GM20431 (cell line): Measurements from ENCODE around the gene PLA2G4E.

Source experiments
- in situ Hi-C: fragments of 300-500 bp; cut with MseI, MboI; formaldehyde crosslinking; loops from one replicate; pipeline ENCODE4 v1.15.0; 2020; ENCODE audit warnings: low sequenced_read_pairs; ENCODE audit not compliant: unreplicated experiment

The PLA2G4E gene

GRCh38 chr15:41945221-41945620, 75.6 kb downstream of the PLA2G4E start:
- in situ Hi-C loops, result no loop called here

DNA sequence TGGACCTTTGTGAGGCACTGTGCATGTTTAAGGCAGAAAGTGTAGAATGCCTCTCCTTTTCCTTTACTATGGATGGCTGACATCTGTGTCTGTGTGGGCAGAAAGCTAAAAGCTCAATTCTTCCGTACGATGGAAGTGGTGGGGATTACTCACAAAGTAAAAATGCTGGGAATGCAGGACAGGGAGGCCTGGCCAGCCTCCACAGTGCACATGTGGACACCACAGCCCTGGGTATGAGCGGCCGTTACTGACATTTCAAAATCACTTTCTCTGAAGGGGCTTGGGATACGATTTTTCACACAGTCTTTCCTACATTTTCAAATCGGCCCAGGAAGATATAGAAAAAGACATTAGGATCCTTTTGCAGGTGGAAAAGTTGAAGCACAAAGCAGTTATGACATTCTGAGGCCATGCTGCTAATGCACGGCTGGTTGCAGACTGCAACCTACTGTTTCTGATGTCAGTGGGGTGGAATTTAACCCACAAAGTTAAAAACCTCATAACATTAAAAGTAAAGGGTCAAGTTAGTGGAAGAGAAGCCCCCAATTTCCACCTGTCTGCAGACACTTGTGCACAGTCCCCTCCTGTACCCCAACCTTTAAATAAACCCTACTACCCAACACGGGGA, 76.4 kb downstream of the PLA2G4E start:
- in situ Hi-C loops, result no loop called here

DNA sequence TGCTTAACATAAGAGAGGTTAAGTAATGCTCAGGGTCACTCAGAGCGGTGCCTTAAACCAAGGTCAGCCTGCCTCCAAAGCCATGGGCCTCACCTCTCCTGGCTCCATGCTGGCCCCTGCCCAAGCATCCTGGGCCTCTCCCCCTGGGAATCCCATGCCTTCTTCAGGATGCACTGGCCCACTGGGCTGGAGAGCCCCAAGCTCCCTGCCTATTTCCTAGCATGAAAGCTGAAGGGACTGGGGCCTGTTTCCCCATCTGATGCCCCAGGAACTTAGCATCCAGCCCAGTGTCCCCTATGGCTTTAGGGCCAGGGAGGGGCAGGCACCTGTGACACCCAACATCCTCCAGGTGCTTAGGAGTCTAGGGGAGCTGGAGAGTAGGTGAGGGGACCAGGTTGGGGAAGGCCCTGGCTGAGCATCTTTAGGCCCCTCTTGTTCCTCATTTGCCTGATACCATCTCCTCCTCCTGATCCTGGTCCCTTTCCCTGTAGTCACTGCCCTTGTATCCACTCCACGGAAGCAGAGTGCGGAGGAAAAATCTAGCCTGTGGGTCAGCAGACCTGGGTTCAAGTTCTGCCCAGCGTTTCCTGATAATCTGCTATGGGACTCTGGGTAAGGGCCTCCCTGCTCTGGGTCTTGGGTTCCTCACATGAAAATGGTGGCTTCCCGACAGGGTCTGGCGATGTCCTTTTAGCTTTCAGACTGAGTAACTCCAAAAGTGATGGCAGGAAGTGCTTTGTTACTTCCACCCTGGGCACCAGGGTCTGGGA, 77.1 kb downstream of the PLA2G4E start:
- in situ Hi-C loops, result no loop called here

DNA sequence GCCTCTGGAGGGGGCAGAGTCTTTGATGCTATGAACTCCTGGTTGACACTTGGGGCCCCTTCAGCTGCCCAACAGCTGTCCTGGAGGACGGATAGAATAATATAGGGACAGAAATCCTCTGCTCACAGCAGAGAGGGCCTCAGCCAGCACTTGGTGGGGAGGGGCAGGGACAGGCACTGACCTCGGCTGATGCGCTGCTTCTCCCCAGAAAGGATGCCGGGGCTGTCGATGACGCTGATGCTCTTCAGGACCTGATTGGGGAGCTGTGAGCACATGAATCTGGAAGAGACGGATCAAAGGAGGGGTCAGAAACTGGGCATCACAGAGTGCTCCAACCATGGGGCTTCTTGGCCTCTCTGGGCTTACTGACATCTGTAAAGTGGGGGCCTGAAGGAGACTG, 78.0 kb downstream of the PLA2G4E start:
- in situ Hi-C loops, result no loop called here

DNA sequence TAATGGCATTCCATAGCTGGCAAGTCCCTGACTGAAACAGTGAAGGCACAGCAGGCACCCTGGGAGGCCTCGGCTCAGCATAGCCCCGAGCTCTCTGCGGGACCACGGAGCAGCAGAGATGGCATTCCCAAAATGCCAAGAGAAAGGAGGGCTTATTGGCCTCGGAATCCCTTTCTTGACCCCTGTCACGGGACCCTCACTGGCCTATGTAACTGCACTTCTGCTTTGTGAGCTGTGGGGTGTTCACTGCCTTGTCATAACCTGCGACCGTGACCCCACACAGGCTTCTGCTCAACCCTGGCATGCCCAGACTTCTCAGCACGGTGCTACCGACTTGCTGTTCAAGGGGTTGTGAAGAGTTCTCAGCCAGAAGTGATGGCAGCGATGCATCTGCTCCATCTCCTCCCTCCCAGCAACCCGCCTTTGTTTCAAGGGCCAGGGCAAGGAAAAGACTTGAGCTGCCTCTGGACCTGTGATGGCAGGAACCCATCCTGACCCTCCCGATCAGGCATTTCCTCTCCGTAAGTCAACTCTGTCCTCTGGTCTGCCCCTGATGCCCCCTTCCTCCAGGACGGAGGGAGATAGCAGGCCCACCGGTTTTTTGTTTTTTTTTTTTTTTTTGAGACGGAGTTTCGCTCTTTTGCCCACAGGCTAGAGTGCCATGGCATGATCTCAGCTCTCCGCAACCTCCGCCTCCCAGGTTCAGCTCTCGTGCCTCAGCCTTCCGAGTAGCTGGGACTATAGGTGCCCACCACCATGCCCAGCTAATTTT, 79.0 kb downstream of the PLA2G4E start:
- in situ Hi-C loops, result no loop called here

DNA sequence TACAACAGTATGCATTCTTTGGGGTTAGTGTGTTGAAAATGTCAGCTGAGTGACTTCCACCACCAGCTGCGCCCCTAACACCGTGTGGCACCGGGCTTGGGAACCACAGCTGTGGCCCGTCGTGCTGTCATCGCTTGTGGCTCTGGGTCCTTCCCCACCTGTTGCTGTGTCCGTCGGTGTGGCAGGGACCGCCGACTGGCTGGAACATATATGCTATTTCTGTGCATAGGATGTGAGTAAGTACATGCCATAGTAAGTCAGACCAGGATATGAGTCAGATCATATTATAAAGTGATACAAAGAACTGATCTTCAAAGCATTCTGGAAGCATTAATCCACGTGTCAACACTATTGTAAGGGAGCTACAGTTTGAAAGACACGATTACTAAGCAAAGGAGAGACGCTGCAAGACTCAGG, 80.4 kb downstream of the PLA2G4E start:
- in situ Hi-C loops, result no loop called here

DNA sequence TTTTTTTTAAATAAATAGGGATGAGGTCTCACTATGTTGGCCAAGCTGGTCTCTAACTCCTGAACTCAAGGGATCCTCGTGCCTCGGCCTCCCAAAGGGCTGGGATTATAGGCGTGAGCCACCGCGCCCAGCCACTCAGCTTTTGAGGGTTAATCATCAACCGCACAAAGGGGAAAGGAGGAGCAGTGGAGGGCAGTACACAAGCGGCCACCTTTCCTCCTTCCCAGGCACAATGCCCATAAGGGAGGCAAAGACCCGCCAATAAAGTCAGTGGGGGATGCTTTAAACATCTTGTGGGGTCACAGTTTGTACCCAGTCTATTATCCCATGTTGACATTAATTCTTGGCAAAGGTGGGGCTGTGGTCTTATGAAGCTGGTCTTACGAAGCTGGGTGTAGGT, 80.9 kb downstream of the PLA2G4E start:
- in situ Hi-C loops, result no loop called here

GRCh38 chr15:41937568-41937923, 83.3 kb downstream of the PLA2G4E start:
- in situ Hi-C loops, result no loop called here

DNA sequence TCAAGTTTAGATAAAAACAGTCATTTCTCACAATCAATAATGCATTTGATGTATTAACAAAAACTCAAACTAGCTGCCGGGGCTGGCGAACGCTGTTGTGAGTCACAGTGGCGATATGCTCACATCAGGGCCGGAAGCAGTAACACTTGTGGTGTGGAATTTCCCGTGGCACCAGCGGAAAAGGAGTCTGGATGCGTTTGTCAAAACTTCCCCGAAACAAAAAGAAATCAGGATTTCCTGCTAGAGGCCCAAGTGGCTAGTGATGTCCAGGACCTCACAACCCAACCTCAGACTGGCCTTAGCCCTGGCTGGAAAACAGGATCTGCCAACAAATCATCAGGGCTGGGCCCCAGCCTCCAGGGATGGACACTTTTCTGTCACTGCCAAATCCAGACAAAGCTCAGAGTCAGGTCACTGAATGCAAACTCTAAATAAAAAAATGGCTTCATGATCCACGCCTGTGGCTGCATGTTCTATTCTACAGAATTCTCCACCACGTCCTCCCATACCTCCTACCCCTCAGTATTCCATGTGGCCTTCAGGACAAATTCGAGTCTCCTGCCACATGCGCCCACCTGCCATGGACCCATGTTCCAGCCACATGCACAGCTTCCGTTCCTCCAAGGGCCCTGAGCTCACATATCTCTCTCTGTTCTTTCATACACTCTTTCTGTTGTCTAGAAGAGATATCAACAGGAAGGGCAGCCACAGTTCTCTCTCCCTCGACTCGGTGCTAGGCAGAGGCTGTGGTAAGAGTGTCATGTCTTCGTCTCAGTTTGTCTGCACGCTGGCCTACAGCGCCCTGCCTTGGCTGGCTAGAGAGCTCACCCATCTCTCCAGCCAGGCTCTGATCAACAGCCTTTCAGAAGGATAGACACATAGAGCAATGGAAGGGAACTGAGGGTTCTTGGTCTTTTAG, 83.9 kb downstream of the PLA2G4E start:
- in situ Hi-C loops, result no loop called here

DNA sequence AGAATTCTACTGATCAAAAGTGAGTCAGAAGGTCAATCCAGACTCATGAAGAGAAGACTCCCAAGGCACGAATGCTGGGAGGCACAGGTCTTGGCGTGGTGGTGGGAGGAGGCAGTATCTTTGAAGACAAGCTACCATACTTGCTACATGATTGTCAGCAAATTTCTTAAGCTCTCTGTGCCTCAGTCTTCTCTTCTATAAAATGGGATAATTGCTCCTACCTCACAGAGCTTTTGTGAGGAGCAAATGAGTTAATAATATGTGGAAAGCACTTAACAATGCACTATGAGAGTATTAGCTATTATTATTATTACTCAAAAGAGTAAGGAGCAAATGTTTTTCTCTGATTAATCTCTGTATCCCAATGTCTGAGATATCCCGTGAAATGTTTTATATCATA, 84.7 kb downstream of the PLA2G4E start:
- in situ Hi-C loops, result no loop called here

DNA sequence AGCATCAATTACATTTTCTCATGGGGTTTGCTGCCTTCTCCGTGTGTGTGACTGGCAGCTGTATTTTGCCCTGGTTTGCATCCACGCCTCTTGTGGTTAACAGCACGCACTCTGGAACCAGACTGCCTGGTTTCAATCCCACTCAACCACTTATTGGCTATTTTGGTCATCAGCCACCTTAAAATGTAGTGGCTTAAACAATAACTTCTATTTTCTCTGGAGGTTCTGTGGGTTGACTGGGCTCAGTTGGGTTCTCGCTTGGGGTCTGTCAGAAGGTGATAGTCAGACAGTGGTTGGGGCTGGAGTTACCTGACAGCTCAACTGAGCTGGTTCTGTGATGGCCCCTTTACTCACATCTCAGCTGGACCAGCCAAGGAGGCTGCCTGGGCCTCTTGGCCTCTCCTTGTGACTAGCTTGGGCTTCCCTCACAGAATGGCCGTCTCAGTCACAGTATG, 85.2 kb downstream of the PLA2G4E start:
- in situ Hi-C loops, result no loop called here

- in situ Hi-C loops, result no loop called here
Observed at GRCh38 chr15:41934843-41935242, 86.0 kb downstream of the PLA2G4E start.

DNA sequence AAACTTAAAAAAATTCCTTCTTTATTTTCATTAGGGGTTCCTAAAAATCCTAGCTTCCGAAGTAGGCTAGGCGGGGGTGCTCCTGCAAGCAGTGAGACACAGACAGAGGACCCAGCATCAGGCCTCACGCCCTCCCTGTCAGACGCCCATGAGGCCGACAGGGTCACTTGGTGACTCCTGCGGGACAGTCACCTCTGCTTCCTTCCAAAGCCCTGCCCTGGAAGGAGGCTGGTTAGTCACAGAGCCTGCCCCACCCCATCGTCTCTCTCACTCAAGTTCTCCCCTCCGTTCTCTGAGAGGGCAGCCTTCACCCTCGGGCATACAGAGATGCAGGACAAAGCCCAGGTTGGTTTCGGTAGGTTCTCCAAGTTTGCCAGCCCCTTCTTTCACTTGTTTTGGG, 87.1 kb downstream of the PLA2G4E start:
- in situ Hi-C loops, result no loop called here

- in situ Hi-C loops, result no loop called here
Observed at GRCh38 chr15:41933326-41933725, 87.5 kb downstream of the PLA2G4E start.

DNA sequence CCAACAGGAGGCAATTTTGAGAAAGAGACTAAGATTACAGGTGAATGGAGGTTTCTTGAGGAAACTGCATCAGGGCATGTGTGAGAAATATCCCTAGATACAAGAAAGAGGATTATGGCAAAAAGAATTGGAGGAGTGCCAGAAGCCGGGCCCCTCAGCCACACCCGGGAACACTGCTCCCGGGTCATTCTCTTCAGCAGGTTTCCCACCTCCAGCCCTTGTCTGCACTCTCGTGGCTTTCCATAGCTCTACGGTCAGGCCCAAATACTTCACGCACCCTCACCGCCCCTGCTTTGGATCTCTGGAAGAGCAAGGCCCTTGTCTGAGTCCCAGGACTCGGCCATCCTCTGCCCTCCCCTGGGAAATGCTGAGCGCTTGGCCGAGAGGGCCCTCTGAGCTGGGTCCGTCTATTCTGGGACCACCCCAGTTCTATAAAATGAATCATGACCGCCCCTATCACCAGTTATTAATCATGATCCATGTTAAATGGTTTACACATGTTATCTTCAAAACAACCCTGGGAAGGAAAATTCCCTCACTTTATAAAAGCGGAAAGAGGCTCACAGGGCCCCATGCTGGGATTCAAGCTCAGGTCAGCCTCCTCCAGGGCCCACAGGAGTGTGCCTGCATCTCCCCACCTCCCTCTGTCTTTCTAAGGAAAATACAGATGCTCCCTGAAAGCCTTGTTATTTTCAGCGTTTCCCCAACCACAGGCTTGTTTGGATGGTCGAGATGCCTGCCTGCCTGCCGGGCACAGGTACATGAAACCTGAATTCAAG, 88.1 kb downstream of the PLA2G4E start:
- in situ Hi-C loops, result no loop called here

GRCh38 chr15:41932101-41932500, 88.7 kb downstream of the PLA2G4E start:
- in situ Hi-C loops, result no loop called here
